ENCODE results near the gene MXI1.
A peak's percentile ranks its signal among the peaks of the same experiment; 100 is the strongest.

The MXI1 gene

GRCh38 chr10:110207011-110207804 lies at the start of gene MXI1:
TSS of gene MXI1 (plus strand) at chr10:110207605. CDS start at chr10:110207809, 204 bp downstream.
- peak; percentile 45 for DNase-seq

GRCh38 chr10:110158051-110159005 lies 49.1 kb upstream of the MXI1 start:
- no peak for DNase-seq

- no peak for DNase-seq
Observed at GRCh38 chr10:110160081-110160480, 47.3 kb upstream of the MXI1 start.

GRCh38 chr10:110160522-110160921 lies 46.9 kb upstream of the MXI1 start:
- no peak for DNase-seq

GRCh38 chr10:110162741-110163145 lies 44.7 kb upstream of the MXI1 start:
- DNase-seq, result no peak

- DNase-seq, result no peak
Observed at GRCh38 chr10:110163192-110163773, 44.1 kb upstream of the MXI1 start.

- DNase-seq, result no peak
Observed at GRCh38 chr10:110163841-110164240, 43.6 kb upstream of the MXI1 start.

GRCh38 chr10:110165239-110165638 lies 42.2 kb upstream of the MXI1 start:
- DNase-seq, result no peak

GRCh38 chr10:110167149-110167548 lies 40.3 kb upstream of the MXI1 start:
- DNase-seq, result no peak

- DNase-seq, result no peak
Observed at GRCh38 chr10:110168601-110169481, 38.6 kb upstream of the MXI1 start.

- DNase-seq, result no peak
Observed at GRCh38 chr10:110169586-110169985, 37.8 kb upstream of the MXI1 start.

GRCh38 chr10:110170142-110170971 lies 37.0 kb upstream of the MXI1 start:
- DNase-seq, result no peak

- no peak for DNase-seq
Observed at GRCh38 chr10:110171032-110171431, 36.4 kb upstream of the MXI1 start.

- no peak for DNase-seq
Observed at GRCh38 chr10:110172155-110172554, 35.2 kb upstream of the MXI1 start.

- no peak for DNase-seq
Observed at GRCh38 chr10:110174201-110174600, 33.2 kb upstream of the MXI1 start.

- no peak for DNase-seq
Observed at GRCh38 chr10:110174816-110175215, 32.6 kb upstream of the MXI1 start.

- no peak for DNase-seq
Observed at GRCh38 chr10:110175406-110175805, 32.0 kb upstream of the MXI1 start.

GRCh38 chr10:110176141-110177030 lies 31.0 kb upstream of the MXI1 start:
- DNase-seq, result no peak

- no peak for DNase-seq
Observed at GRCh38 chr10:110179220-110179619, 28.2 kb upstream of the MXI1 start.

- DNase-seq, result no peak
Observed at GRCh38 chr10:110181451-110181850, 26.0 kb upstream of the MXI1 start.

All from T1000 (cell line).